ENCODE data around the gene ARIH2. TPM values are rescaled to one million over a fixed set of nuclear protein-coding genes. Genes with fewer than 3 reads are reported as not detected.

The ARIH2 gene
- total RNA-seq, 2 donors from 2014 or later: 43.1 to 99.5 TPM

DNA sequence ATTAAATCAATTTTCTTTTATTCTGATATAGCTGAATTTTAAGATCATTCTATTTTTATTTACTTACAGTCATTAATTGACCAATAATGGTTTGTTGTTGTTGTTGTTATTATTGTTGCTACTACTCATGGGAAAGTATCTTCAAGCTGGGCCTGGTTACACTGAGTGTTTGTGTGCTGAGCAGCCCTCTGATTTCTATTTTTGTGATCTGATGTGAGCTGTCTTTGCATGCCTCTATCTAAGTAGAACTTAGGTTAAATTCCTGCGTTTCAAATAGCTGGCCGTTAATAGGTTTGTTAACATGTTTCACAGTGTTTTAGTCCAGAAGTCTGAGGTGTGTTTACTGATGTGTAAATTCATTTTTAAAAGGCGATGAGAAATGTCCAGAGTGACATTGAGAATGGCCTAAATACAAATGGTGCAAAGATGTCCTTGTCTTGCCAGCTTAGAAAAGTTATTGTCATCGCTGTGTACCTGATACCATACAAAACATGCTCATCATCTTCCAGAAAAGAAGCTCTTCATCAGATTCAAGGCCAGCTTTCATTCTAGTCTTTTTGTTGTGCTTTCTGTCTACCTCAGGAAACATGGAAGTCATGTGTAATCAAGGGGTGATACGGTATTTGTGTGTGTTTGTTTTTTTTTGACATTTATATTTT is 15.8 kb downstream of the ARIH2 start:
- no peak overlapping the region for H3K27ac ChIP-seq
- peaks cover 5% of the 10 kb centered on the region for H3K4me1 ChIP-seq
- 82 to 87% methylated on average over 5 of the region's 5 CpGs for WGBS, 2 donors

DNA sequence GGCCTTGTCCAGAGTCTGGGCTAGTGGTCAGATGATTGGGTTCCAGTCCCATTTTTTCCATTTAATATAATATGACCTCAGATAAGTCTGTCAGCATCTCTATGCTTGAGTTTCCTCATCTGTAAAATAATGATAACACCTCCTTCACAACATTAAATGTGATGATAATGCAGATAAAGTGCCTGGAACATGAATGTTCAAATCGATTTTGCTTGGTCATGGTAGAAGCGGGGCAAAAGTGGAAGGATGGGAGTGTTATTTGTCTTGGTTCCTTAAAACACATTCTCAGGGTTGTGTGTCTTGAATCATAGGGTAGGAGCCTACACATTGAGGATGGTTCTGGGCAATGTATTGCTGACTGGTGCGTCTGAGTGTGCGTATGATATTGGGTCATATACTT is 16.9 kb downstream of the ARIH2 start:
- TF ChIP-seq, protein P1, sequence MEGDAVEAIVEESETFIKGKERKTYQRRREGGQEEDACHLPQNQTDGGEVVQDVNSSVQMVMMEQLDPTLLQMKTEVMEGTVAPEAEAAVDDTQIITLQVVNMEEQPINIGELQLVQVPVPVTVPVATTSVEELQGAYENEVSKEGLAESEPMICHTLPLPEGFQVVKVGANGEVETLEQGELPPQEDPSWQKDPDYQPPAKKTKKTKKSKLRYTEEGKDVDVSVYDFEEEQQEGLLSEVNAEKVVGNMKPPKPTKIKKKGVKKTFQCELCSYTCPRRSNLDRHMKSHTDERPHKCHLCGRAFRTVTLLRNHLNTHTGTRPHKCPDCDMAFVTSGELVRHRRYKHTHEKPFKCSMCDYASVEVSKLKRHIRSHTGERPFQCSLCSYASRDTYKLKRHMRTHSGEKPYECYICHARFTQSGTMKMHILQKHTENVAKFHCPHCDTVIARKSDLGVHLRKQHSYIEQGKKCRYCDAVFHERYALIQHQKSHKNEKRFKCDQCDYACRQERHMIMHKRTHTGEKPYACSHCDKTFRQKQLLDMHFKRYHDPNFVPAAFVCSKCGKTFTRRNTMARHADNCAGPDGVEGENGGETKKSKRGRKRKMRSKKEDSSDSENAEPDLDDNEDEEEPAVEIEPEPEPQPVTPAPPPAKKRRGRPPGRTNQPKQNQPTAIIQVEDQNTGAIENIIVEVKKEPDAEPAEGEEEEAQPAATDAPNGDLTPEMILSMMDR (IDR thresholded peaks at IDR 0.05): no peak
- TF ChIP-seq POLR2A (IDR thresholded peaks at IDR 0.05): no peak
- intact Hi-C loops (cut with DNase I): no loop called here
- Histone ChIP-seq H3K27ac (no peak overlapping the region), H3K4me1 (no peaks in the 10 kb centered on the region), H3K27me3 (no peaks in the 10 kb centered on the region), H3K9me3 (no peaks in the 10 kb centered on the region), H3K36me3 (replicated peaks in 1 of 2; ENCODE audit: insufficient read depth in 1 of 2, low read depth in 2 of 2) (no peaks in the 10 kb centered on the region), H3K4me3 (no peak overlapping the region)
- WGBS, 2 donors: 79 to 90% methylated on average over 4 of the region's 4 CpGs
- ATAC-seq (no peak), DNase-seq (no peak)

More for the DNA sequence above, 15.8 kb downstream of the ARIH2 start:
- TF ChIP-seq POLR2A (IDR thresholded peaks at IDR 0.05): no peak
- TF ChIP-seq, protein P1 (IDR thresholded peaks at IDR 0.05): no peak
- intact Hi-C loops (cut with DNase I): no loop called here
- Histone ChIP-seq H3K36me3 (replicated peaks in 1 of 2; ENCODE audit: insufficient read depth in 1 of 2, low read depth in 2 of 2) (no peaks in the 10 kb centered on the region), H3K4me3 (no peak overlapping the region), H3K27me3 (no peaks in the 10 kb centered on the region), H3K9me3 (no peaks in the 10 kb centered on the region)
- ATAC-seq (no peak), DNase-seq (no peak)

DNA sequence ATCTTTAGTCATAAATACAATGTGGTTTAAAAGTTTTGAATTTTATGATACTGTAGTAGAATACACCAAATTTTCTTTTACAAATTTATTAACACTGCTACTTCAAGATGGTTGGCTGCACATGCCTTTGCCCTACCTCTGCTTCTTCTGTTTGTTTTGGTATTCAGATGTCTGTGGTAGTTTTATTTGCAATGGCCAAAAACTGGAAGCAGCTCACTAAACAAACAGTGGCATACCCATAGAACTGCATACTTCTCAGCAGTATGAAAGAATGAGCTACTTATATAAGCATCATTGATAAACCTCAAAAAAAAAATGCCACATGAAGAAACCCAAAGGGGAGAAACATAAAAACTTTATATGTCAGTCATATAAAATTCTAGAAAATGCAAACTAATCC is 19.5 kb downstream of the ARIH2 start:
- H3K4me3 ChIP-seq: no peak overlapping the region

DNA sequence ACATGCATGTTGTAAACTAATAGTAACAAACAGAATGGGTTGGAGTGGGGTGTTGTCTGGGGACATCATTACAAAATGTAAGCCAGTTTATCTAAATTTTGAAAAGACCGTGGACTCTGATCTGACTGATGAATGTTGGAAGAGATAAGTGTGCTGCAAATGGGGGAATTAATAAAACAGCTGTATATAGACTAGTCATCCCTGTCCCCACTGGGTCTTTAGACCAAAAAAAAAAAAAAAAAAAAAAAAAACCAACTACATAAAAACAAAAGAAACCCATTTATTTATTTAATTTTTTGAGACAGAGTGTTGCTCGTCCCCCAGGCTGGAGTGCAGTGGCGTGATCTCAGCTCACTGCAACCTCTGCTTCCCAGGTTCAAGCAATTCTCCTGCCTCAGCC is 20.0 kb downstream of the ARIH2 start:
- TF ChIP-seq POLR2A (IDR thresholded peaks at IDR 0.05): no peak
- TF ChIP-seq, protein P1 (IDR thresholded peaks at IDR 0.05): no peak
- Histone ChIP-seq H3K9me3 (no peaks in the 10 kb centered on the region), H3K27me3 (no peaks in the 10 kb centered on the region), H3K36me3 (replicated peaks in 1 of 2; ENCODE audit: insufficient read depth in 1 of 2, low read depth in 2 of 2) (no peaks in the 10 kb centered on the region), H3K4me1 (no peaks in the 10 kb centered on the region), H3K27ac (no peak overlapping the region), H3K4me3 (no peak overlapping the region)
- WGBS, 2 donors: 95 to 97% methylated on average over 3 of the region's 3 CpGs
- no peak for ATAC-seq
- no peak for DNase-seq
- intact Hi-C loops (cut with DNase I): no loop called here

More for the DNA sequence above, 19.5 kb downstream of the ARIH2 start:
- no peak for DNase-seq
- TF ChIP-seq POLR2A (IDR thresholded peaks at IDR 0.05): no peak
- TF ChIP-seq, protein P1 (IDR thresholded peaks at IDR 0.05): no peak
- H3K27ac ChIP-seq: no peak overlapping the region
- no peaks in the 10 kb centered on the region for H3K36me3 ChIP-seq (replicated peaks in 1 of 2; ENCODE audit: insufficient read depth in 1 of 2, low read depth in 2 of 2)
- no peaks in the 10 kb centered on the region for H3K9me3 ChIP-seq
- intact Hi-C loops (cut with DNase I): no loop called here
- no peaks in the 10 kb centered on the region for H3K27me3 ChIP-seq
- H3K4me1 ChIP-seq: no peaks in the 10 kb centered on the region
- no peak for ATAC-seq

DNA sequence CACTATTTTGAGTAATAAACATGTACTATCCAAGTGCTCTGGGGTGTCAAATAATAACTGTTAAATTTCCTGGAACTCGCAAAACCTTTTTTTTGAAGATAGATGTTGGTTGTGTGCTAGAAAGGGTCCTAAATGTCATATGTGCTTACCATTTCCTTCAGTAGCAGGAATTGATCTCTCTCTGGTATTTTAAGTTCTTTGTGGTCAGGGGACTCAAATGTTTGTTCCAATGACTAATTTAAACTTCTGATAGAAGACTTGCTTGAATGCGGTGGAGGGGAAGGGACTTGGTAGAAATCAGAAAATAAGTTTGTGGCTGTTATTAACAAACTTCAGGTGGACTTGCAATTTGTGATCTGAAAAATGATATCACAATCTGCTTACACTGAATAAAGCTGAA is 26.8 kb downstream of the ARIH2 start:
- WGBS, 2 donors: 91 to 95% methylated on average over 2 of the region's 2 CpGs
- H3K27me3 ChIP-seq: no peaks in the 10 kb centered on the region
- intact Hi-C loops (cut with DNase I): no loop called here
- DNase-seq (no peak), ATAC-seq (no peak)
- no peak for TF ChIP-seq POLR2A (IDR thresholded peaks at IDR 0.05)
- TF ChIP-seq, protein P1 (IDR thresholded peaks at IDR 0.05): no peak
- H3K27ac ChIP-seq: no peak overlapping the region
- H3K4me1 ChIP-seq: peaks cover 7% of the 10 kb centered on the region
- no peak overlapping the region for H3K4me3 ChIP-seq
- no peaks in the 10 kb centered on the region for H3K36me3 ChIP-seq (replicated peaks in 1 of 2; ENCODE audit: insufficient read depth in 1 of 2, low read depth in 2 of 2)
- H3K9me3 ChIP-seq: no peaks in the 10 kb centered on the region
